Activated T-cell treated with anti-CD3 and anti-CD28 coated beads for 48 hours (primary cell): ENCODE results near the gene LILRB2.
"Not testable (repeated sequence)": the region's sequence is repeated elsewhere in the genome, so short reads cannot be mapped to it uniquely, and the experiment has no call there.

ENCODE experiments used
- DNase-seq: peaks from one replicate; pipeline ENCODE4 v3.0.0-alpha.2; 2020; ENCODE audit warnings: low read depth

Gene LILRB2

DNA sequence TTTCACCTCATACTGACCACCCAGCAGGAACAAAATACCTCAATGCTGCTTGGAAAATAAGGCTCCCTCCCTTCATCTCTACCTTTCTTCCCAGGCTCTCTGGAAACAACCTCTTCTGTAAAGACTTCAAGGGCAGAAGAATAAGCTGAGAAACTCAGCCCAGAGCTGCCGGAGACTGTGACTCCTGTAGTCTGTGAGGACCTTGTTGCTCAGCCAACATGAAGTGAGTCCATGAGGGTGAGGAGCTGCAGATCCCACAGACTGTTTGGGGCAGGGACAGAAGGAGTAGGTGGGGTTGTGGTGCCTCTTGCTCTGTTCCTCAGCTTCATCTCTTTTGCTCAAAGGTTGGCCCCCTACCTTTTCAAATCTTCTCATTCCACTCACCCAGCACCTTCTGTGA is 24.2 kb upstream of the LILRB2 start:
- DNase-seq = no peak

DNA sequence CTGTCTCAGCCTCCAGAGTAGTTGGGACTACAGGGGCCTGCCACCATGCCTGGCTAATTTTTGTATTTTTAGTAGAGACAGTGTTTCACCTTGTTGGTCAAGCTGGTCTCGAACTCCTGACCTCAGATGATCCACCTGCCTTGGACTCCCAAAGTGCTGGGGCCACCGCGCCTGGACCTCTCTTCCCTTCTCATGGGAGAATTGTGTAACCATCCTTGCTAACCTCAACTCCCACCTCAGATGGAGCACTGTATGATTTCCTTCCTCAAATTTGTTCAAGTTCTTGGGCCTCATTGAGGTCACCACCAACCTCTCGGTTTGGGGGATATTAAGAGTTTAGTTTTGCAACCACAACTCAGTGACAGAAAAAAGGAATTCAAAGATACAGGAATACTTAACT is 21.3 kb upstream of the LILRB2 start:
- DNase-seq = no peak

DNA sequence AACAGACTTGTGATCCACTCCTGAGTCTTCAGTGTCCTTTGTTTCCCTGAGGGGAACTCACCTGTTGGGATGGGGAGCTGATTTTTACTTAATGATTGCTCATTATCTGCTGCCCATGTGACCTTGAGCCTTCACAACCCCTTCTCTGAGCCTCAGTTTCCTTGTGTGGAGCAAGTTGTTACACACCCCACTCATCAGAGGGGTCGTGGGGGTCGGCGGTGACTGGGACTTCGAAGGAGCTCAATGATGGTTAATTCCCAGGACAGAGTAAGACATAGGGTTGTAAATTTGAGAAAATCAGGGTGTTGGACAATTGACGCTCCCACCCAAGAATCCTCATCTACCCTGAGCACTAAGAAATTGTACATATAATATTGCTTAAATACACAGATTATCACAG is 18.6 kb upstream of the LILRB2 start:
- DNase-seq = no peak

DNA sequence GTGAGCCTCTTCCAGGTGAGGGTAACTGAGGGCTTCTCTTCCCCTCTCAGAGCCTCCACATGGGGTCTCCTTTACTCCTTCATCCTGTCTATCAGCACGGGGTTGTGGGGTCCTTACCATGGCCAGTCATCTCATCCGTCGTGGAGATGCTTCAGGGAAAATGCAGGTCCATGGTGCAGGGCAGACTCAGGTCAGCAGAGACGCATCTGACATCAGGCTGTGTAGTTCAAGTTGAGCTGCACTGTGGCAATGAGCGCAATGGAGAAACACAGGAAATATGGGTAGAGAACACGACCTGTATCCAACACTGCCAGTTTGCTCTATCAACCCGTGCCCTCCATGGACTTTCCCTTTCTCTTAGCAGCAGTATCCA is 18.2 kb upstream of the LILRB2 start:
- no peak for DNase-seq

DNA sequence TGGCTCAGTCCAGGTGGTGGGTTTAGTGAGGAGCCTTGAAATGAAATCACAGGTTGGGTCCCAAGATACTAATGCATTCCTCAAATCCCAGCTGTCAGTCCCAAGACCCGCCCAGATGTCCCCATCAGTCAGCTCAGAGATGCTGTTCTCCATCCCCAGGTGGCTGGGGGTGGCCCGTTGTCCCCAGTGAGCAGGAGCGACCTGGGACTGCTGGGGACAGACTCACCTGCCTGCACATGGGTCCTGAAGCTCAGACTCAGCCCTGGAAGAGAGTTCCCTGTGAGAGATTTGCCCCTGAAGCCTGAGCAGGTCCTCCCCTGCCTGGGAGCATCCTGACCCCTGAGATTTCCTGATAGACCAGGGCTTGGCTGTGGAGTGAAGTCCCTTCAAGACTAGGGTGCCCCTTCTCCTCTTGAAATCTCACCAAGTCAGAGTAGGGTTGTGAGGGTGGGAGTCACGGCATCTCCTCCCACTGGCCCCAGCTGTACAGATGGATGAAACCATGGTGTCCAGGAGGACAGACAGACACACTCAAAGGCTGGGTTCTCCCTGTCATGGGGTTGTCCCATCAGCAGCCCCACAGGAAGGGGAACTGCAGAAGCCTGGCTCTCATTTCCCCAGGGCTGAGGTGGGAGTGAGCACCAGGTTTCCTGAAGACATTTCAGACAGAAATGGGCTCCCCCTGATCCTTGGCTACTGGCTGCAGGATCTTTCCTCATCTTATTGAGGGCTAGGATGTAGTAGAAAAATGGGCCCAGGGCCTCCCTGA is 17.6 kb upstream of the LILRB2 start:
- no peak for DNase-seq

DNA sequence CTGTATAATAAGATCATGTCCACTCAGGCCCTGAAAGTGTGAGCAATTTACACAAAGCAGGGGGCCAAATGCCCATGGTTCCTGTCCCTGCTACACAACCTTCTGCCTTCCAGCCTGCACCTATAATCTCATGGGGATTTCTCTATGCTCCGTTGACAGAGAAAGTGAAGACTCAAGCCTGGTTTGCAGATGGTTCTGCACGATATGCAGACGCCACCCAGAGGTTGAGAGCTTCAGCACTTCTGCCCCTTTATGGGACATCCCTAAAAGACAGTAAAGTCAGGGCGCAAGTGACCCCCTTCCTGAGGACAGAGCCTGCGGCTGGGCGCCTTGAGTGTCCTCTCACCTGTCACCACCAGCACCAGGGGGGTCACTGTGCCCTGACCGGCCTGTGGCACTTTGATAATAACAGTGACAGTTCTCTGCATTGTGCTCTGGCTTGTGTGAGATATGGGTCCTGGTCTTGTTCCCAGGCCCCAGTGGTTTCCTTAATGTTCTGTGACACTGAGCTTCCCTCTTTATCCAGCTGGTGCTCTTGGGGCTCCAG is 16.9 kb upstream of the LILRB2 start:
- no peak for DNase-seq

DNA sequence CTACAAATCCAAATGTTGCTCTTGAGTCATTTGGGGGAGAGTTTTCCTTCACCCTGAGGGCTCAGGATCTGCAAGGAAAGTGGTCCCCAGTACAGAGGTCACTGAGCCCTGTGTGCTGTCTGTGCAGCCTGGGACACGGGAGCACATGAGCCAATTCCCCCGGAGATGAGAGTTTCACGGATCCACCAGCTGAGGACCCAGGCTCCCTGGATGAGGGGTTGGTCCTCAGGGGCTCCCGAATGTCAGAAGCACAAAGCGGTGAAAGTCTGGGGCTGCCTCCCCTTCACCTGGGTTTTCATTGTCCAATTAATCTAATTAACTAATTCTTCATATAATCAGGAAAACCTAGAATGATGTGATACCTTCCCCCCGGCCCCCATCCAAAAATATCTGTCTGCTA is 13.6 kb upstream of the LILRB2 start:
- DNase-seq = no peak

DNA sequence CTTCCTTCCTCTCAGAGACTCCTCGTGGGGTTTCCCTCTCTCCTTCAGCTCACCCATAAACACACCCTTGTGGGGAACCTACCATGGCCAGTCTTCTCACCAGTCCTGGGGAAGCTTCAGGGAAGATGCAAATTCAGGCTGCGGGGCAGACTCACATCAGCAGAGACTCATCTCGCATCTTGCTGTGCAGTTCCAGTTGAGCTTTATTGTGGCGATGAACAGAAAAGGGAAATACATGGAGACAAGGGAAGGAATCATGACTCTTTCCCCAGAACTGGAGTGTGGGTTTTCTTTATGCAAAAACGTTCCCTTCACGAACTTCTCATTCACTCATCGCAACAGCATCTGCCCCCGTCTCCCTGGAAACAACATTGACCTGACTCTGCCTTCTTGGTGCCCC is 8.2 kb upstream of the LILRB2 start:
- not testable (repeated sequence) for DNase-seq

DNA sequence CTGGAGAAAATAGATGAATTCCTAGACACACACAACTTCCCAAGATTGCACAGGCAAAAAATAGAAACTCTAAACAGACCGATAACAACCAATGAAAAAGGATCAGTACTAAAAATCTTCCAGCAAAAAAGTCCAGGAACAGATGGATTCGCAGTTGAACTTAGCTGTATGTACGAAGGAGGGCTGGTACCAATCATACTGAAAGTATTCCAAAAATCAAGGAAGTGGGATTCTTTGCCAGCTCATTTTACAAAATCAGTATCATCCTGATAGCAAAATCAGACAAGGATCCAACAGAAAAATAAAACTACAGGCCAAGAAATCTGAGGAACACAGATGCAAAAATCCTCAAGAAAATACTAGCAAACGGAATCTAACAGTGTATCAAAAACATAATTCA is 6.5 kb upstream of the LILRB2 start:
- no peak for DNase-seq

DNA sequence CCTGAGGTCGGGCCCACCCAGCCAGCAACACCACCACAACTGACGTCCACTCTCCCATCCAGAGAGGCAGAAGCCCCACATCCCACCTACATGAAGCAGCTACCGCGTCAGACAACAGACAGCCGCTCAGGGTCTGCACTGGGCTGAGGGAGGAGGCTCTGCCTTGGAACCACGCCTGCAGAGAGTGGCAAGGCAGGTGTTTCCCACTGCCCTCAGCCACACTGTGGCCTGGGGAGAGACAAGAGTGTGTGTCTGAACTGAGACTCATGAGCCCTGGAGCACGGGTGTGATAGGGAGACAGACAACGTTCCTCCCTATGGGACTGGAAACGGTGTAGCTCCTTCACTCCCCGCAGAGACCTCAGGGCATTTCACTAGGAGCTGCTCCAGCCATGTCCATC is 5.4 kb upstream of the LILRB2 start:
- DNase-seq = not testable (repeated sequence)

DNA sequence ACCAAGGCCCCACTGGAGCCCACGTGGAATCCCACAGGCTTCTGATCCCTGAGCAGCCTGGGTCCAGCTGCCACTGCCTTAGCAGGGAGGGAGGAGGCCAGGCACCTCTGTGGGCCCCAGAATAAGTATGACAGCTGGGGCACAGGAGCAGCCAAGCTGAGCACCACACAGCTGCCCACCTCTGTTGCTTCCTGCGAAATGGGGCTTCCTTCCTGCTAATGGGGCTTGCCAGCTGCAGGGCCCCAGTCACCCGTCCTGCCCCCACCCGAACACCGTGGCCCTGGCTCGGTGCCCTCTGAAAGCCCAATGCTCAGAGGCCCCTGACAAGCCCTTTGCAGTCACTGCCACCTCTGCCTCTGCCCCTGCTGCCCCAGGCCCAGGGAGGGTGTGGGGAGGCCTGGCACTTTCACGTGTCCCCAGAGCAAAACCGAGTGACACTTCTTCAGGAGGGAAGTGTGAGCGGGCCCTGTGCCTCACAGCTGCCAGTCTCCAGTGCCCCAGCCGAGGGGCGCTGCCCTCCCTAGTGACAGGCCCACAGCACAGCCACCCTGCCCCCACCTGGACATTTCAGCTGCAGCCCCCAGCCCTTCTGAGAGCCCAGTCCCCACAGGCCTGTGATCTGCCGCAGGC is 4.6 kb upstream of the LILRB2 start:
- DNase-seq = not testable (repeated sequence)

DNA sequence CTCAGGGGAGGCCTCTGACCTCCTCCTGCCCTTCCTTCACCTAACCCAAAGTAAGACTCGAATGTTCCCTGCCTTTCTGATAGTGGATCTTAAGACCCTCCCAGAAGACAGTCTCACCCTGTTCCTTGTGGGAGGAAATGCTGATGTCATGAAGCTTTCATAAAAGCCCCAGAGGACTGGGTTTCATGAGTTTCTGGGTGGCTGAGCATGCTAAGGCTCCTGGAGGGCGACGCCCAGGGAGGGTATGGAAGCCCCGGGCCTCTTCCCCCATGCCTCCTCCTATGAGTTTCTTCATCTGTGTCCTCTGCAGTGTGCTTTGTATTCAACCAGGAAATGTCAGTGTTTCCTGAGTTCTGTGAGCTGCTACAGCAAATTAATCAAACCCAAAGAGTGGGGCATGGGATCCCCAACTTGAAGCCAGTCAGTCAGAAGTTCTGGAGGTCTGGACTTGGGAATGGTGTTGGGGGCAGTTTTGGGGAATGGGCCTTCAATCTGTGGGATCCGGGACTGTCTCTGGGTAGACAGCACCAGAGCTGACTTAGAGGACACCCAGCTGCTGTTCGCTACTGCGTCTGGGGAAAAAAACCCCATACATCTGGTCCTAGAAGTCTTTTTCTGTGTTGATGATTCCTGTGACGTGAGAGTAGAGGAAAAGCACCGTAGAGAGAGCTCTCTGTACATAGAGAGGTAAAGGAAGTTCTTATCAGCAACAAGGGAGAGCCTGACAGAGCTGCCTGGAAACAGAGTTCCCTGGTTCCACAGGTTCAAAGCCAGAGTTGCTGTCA is 2.0 kb upstream of the LILRB2 start:
- DNase-seq = no peak

DNA sequence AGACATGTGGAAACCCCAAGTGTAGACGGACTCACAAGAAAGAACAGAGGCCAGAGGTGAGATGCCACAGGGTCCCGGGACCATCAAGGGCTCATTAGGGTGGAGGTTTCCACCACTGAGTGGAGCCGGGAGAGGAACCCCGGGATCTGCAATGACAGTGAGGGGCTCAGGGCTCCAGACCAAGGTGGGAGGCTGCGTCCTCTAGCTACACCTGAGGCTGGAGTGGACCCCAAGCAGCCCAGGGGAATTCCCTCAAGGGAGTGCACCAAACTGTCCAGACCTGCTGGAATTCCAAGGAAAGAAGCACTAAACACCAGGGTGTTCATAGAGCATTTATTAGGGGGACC is 792 bp upstream of the LILRB2 start:
- not testable (repeated sequence) for DNase-seq

DNA sequence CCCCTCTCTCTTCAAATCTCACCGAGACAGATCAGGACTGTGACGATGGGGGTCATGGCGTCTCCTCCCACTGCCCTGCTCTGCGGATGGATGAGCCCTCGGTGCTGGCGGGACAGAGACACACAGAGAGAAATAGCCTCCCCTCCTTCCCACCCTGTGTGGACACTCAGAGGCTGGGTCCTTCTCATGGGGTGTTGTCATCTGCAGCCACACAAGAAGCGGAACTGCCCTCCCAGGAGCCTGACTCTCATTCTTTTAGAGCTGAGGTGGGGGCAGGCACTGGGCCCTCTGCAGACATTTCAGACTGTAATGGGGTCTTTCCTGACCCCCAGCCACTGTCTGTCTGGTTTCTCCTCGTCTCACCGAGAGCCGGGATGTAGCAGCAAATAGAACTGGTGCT is 469 bp downstream of the LILRB2 start:
- DNase-seq = not testable (repeated sequence)

DNA sequence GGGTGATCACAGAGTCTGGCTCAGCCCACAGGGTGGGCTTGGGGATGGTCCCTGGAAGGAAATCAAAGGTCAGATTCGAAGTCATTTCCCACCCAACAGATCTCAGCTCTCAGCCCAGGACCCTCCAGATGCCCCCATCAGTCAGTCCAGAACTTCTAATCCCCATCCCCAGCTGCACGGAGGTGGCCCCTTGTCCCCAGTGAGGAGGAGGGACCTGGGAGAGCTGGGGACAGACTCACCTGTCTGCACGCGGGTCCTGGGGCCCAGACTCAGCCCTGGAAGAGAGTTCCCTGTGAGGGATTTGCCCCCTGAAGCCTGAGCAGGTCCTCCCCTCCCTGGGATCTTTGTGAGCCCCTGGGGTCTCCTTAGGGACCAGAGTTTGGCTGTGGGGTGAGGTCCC is 885 bp downstream of the LILRB2 start:
- not testable (repeated sequence) for DNase-seq

DNA sequence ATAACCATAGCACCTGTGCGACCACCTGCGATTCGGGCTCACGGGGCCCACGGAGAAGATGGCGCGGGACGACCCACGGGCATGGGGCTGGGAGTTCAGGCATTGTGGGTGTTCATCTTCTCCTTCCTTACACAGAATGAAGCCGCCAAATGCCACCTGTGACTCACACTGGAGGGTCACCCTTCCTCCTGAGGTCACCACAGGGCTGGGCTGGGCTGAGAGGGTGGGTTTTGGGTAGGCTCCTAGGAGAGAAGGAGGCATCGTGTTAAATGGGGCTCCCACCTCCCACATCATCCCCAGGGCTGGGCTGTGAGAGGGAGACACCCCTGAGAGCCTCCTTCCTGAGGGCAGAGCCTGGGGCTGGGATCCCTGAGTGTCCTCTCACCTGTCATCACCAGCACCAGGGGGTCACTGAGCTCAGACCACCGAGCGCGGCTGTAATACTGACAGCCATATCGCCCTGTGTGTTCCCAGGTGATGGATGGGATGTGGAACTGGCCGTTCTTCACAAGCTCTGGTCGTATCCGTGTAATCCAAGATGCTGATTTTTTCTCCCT is 1.4 kb downstream of the LILRB2 start:
- no peak for DNase-seq

DNA sequence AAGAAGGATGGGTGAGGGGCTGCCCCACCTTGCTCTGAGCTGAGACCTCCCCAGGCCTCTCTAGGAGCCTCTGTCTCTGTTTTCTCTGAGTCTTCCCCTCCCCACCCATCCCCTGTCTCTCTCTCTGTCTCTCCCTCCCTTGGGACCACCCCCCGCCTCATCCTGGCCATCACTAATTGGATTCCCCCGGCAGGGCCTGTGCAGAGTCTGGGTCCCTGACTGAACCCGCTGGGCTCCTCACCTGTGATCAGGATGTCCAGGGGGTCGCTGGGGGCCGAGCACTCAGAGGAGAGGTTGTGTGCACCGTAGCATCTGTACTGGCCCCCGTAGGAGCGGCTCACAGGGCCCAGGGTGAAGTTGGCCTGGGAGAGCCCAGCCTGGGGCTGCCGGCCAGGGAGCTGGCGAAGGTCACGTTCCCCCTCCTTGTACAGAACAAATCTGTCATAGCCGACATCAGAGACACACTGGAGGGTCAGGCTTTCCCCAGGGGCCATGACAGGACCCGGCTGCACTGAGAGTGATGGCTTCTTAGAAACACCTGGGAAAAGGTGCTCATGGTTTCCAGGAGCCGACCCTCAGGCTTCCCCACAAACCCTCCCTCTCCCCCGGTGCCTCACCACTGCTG is 2.2 kb downstream of the LILRB2 start:
- DNase-seq = not testable (repeated sequence)

DNA sequence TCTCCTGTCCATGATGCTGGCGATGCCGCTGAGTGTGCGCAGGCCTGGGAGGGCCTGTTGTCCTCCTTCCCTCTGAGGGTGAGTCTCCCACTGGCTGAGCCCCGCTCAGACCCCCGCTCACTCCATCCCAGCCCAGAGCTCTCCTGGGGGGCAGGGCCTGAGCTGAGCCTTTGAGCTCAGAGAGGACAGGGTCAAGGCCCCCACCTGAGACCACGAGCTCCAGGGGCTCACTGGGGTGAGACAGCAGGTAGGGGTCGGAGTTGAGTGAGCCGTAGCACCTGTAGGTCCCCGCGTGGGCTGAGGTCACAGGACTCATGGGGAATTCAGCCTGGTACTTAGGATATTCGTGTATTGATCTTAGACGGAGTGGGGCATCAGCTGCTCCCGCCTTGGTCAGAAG is 2.9 kb downstream of the LILRB2 start:
- DNase-seq = not testable (repeated sequence)

DNA sequence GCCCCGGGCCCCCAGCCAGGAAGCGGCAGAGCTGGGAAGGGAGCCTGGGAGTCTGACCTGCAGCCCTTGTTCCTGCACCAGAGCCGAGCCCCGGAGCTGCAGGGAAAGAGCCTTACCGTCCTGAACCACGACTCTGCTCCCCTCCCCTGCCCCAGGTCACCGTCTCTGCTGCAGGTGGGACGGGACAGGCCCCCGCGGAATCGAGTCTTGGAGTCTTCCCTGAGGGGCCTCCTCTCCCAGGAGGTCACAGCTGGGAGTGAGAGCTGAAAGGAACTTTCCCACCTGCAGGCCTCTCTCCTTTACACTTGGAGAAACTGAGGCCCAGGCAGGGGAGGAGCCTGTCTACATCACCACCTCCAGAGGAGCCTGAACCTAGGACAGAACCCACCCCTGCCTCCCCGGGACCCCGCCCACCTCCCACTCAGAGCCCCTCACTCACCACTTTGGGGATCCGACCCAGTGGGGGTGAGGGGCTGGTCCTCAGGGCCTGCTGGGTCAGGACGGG is 3.7 kb downstream of the LILRB2 start:
- DNase-seq = not testable (repeated sequence)

DNA sequence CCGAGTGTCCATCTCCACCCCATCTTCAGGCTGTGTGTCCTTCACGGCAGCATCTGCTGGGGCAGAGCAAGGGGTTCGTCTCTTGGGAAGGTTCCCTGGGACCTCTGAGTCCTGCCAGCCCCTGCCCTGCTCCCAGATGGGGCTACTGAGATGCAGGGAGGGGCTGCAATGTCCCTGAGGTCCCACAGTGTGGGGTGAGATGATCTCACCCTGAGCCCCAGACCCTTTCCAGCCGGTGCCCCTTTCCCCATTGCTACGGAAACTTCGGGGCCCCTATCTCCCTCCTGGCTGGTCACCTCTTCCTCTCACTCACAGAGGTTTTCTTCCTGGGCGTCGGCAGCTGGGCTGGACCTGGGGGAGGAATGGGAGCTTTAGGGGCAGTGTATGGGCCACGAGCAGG is 5.0 kb downstream of the LILRB2 start:
- no peak for DNase-seq

DNA sequence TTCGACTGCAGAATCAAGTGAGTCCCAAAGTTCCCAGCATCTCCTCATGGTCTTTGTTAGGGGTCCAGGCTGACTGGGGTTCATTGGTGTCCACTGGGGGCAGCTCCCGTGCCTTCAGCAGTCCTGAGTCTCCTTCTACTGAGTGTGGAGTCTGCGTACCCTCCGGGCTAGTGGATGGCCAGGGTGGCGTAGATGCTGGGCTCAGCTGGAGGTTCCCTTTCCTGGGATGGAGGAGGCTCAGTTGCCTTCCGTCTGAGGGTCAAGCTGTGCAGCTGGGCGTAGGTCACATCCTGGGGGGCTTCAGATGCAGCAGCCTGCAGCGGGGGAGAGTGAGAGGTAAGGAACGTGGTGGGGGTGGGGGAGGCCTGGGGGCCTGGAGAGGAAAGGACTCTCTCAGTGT is 6.4 kb downstream of the LILRB2 start:
- DNase-seq = not testable (repeated sequence)

DNA sequence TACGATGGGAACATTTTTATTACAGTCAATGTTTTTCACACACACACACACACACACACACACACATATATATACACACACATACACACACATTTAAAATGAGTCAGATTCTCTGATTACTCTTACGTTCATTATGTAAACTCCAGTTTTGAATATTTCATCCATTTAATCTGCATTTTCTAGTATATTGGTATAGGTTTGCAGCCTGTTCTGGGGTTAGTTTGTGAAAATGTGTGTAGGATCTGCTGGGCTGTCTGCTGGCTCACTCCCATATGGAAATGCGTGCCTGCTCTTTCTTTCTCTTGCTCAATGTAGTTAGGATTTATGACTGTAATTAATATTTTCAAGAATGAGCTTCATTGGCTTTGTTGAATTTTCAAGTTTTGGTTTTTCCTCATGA is 7.1 kb downstream of the LILRB2 start:
- no peak for DNase-seq
